Spinal cord (tissue), 10 donors: ENCODE measurements around the gene ZMYM3. TPM values are rescaled to one million over a fixed set of nuclear protein-coding genes. Genes with fewer than 3 reads are reported as not detected.

Source experiments
- DNase-seq, 6 donors: peaks; one replicate each; pipeline versions ENCODE4 v3.0.0 to v3.0.0-alpha.2; 2013 to 2015; ENCODE audit warnings: low spot score in 6 of 6, low read depth in 4 of 6
- H3K27ac ChIP-seq: one replicate; pipeline ENCODE4 v1.5.1; 2013; ENCODE audit warnings: low read depth, low read length, control low read depth
- H3K27me3 ChIP-seq: one replicate; pipeline ENCODE4 v1.6.1; 2013; ENCODE audit warnings: low read length; ENCODE audit not compliant: control insufficient read depth, insufficient read depth
- H3K36me3 ChIP-seq: one replicate; pipeline ENCODE4 v1.6.1; 2013; ENCODE audit warnings: low read length; ENCODE audit not compliant: control insufficient read depth, insufficient read depth
- H3K4me1 ChIP-seq: one replicate; pipeline ENCODE4 v1.6.1; 2013; ENCODE audit warnings: low read length; ENCODE audit not compliant: control insufficient read depth, insufficient read depth
- H3K4me3 ChIP-seq: one replicate; pipeline ENCODE4 v1.5.1; 2013; ENCODE audit warnings: low read depth, low read length, control low read depth
- H3K9me3 ChIP-seq: one replicate; pipeline ENCODE4 v1.6.1; 2013; ENCODE audit warnings: low read length; ENCODE audit not compliant: control insufficient read depth, insufficient read depth
- WGBS: methylation state at CpG from one replicate; pipeline ENCODE4 v1.1.5; 2013; ENCODE audit warnings: missing lambda C conversion rate; ENCODE audit not compliant: insufficient coverage; 5-methylcytosine and 5-hydroxymethylcytosine counted together
- polyA plus RNA-seq, 2 donors: library from polyadenylated mRNA; unstranded; fragments of 120-200 nt; gene quantifications; one replicate each; pipeline ENCODE4 v1.2.1, GENCODE V29; 2013; ENCODE audit not compliant: insufficient read length in 2 of 2
- total RNA-seq, 2 donors: library from RNA; depleted of rRNA in 1 of 2; stranded (reverse); fragments of 120-200 nt in 1 of 2; fragments of >200 nt in 1 of 2; gene quantifications; one replicate each; pipeline versions ENCODE4 v1.2.3 to v1.2.4, GENCODE V29; 2013 to 2014
- donor health status: healthy.

ZMYM3 gene
- total and polyA plus RNA-seq, 4 donors: 26.4 to 54.2 (median 39.6) TPM

DNA sequence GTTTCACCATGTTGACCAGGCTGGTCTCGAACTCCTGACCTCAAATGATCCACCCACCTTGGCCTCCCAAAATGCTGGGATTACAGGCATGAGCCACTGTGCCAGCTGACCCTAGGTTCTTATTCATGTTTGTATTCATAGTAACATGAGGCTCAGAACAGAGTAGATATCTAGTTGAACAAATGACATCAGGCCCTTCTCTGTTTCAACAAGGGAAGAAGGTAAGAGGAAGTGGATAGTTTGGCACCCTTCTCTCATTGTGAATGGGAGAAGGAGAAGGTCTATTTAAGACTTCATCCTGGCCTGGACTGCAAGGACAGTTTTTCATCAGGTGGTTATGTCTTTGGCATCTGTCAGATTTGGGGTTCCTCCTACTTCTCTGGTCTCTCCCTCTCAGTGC lies 17.1 kb downstream of the ZMYM3 start:
- Histone ChIP-seq H3K36me3 (peaks cover 7% of the 10 kb centered on the region), H3K27ac (no peak overlapping the region), H3K4me1 (no peaks in the 10 kb centered on the region), H3K9me3 (no peaks in the 10 kb centered on the region), H3K27me3 (no peaks in the 10 kb centered on the region), H3K4me3 (no peak overlapping the region)
- WGBS: no CpG with 5 or more reads among the region's 1 CpG
- no peak for DNase-seq

DNA sequence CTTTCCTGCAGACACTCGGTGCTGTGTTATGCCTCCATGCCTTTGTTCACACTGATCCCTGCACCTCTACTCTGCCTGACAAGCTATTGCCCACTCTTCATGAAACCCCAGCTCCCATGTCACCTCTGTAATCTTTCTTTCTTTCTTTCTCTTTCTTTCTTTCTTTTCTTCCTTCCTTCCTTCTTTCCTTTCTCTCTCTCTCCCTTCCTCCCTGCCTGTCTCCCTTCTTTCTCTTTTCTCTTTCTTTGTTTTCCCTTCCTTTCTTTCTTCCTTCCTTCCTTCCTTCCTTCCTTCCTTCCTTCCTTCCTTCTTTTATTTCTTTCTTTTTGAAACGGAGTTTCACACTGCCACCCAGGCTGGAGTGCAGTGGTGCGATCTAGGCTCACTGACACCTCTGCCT lies 18.5 kb downstream of the ZMYM3 start:
- no peaks in the 10 kb centered on the region for H3K4me1 ChIP-seq
- DNase-seq: no peak
- no peaks in the 10 kb centered on the region for H3K9me3 ChIP-seq
- peaks cover under 1% of the 10 kb centered on the region for H3K36me3 ChIP-seq
- H3K4me3 ChIP-seq: no peak overlapping the region
- H3K27ac ChIP-seq: no peak overlapping the region
- 75% methylated on average over 1 of the region's 3 CpGs for WGBS
- no peaks in the 10 kb centered on the region for H3K27me3 ChIP-seq

DNA sequence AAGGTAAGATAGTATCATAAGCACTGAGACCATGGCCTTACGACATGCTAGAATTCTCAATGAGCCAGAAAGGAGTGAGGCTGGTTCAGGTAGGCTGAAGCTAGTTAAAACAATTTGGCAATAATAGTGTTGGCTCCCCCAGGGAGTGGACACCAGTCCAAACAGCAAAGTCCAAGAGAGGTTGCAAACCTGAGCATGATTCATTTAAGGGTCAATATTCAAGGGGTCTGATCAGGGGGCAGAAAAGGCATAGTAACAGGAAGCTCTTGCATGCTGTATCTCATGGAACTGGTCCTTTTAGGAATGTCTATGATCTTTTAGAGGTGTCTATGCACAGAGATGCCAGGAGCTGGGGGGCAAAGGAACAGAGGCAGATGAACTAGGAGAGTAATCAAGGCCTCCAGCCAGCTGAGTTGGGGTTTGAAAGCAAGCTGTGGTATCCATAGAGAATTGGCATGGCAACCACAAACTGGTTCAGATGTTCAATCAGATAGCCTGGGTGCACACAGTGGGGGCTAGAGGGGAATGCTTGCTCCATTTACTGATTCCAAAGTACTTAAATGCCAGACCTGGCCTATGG lies 25.8 kb downstream of the ZMYM3 start:
- Histone ChIP-seq H3K9me3 (no peaks in the 10 kb centered on the region), H3K36me3 (no peaks in the 10 kb centered on the region), H3K4me3 (no peak overlapping the region), H3K27me3 (no peaks in the 10 kb centered on the region), H3K27ac (no peak overlapping the region), H3K4me1 (peaks cover 9% of the 10 kb centered on the region)
- WGBS: 94% methylated on average over 1 of the region's 1 CpG
- peak in 2 of 6 donors; percentile 4 to 19 for DNase-seq

DNA sequence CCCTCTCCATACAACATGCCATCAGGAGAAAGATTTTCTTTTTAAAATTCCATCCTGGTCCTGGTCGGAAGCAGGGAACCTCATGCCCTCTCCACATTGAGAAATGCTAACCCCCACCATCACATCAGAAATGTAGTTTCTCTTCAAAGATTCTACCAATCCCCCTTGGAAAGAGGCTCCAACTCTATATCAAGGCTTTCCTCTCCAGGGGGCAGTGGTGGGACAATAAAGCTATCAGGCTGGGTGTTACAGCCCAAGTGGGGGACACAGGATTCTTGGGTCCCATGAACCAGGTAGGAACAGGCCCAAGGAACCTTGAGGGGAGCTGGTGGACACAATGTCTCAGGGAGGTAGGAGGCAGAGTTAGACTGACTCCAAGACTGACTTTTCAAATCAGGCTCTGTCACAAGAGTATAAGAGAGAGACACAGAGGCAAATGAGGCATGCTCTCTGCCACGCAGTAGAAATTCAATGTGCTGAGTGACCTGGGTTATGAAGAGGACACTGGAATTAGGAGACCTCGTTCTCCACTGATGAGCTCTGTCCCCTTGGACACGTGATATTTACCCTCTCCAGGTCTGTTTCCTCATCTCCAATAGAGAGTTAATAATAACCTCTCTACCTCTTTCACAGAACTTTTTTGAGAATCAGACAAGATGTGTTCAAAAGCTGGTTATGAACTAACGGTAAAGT lies 26.4 kb downstream of the ZMYM3 start:
- peaks cover 14% of the 10 kb centered on the region for H3K4me1 ChIP-seq
- no peaks in the 10 kb centered on the region for H3K36me3 ChIP-seq
- no peaks in the 10 kb centered on the region for H3K27me3 ChIP-seq
- H3K4me3 ChIP-seq: no peak overlapping the region
- 80% methylated on average over 1 of the region's 5 CpGs for WGBS
- no peak for DNase-seq
- no peaks in the 10 kb centered on the region for H3K9me3 ChIP-seq
- no peak overlapping the region for H3K27ac ChIP-seq

DNA sequence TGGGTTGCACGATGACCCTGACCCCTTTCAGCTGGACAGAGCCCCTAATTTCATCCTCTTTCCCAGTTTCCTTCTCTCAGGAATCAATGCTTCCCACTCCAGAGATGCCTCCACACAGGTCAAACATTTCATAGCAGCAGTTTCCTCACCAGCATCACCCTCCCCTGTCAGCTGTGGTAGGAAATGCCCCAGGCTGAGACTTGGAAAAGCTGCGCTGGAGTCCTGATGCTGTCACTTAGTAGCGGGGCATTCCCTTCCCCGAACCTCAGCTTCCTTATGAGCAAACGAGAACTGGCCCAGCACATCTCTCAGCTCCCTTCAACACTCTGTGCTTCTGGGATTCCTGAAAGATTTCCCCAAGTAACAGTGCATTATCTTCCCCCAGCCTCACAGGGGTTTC lies 28.3 kb downstream of the ZMYM3 start:
- Histone ChIP-seq H3K27me3 (no peaks in the 10 kb centered on the region), H3K27ac (no peak overlapping the region), H3K36me3 (no peaks in the 10 kb centered on the region), H3K4me1 (peaks cover 14% of the 10 kb centered on the region), H3K9me3 (no peaks in the 10 kb centered on the region), H3K4me3 (no peak overlapping the region)
- no peak for DNase-seq
- 56% methylated on average over 5 of the region's 5 CpGs for WGBS

DNA sequence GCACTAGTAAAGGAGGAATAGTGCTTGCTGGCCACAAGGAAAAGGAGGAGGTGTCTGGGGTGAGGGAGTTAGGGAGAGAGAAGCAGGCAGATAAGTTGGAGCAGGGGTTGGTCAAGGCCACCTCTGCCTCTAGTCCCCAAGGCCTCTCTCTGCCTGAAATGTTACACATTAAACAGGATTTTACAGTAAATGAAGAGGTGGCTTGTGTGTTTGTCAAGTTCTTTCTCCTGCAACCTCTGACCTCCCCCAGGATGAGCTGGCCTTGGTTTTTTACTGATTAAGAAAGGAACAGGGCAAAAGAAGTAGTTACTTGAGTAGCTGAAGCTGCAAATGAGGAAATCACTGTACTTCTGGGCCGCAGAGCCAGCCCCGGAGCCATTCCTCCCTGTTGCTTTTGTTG lies 28.9 kb downstream of the ZMYM3 start:
- no peaks in the 10 kb centered on the region for H3K9me3 ChIP-seq
- no peak overlapping the region for H3K4me3 ChIP-seq
- H3K27me3 ChIP-seq: no peaks in the 10 kb centered on the region
- WGBS: no CpG with 5 or more reads among the region's 2 CpGs
- H3K36me3 ChIP-seq: no peaks in the 10 kb centered on the region
- DNase-seq: no peak
- no peak overlapping the region for H3K27ac ChIP-seq
- peaks cover 14% of the 10 kb centered on the region for H3K4me1 ChIP-seq

DNA sequence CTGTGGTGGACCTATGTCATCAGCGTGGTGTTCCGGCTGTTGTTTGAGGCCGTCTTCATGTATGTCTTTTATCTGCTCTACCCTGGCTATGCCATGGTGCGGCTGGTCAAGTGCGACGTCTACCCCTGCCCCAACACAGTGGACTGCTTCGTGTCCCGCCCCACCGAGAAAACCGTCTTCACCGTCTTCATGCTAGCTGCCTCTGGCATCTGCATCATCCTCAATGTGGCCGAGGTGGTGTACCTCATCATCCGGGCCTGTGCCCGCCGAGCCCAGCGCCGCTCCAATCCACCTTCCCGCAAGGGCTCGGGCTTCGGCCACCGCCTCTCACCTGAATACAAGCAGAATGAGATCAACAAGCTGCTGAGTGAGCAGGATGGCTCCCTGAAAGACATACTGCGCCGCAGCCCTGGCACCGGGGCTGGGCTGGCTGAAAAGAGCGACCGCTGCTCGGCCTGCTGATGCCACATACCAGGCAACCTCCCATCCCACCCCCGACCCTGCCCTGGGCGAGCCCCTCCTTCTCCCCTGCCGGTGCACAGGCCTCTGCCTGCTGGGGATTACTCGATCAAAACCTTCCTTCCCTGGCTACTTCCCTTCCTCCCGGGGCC lies 29.7 kb downstream of the ZMYM3 start:
- H3K9me3 ChIP-seq: no peaks in the 10 kb centered on the region
- H3K27ac ChIP-seq: no peak overlapping the region
- no peaks in the 10 kb centered on the region for H3K27me3 ChIP-seq
- H3K4me1 ChIP-seq: peaks cover 14% of the 10 kb centered on the region
- DNase-seq: no peak
- 84% methylated on average over 26 of the region's 32 CpGs for WGBS
- no peaks in the 10 kb centered on the region for H3K36me3 ChIP-seq
- no peak overlapping the region for H3K4me3 ChIP-seq

DNA sequence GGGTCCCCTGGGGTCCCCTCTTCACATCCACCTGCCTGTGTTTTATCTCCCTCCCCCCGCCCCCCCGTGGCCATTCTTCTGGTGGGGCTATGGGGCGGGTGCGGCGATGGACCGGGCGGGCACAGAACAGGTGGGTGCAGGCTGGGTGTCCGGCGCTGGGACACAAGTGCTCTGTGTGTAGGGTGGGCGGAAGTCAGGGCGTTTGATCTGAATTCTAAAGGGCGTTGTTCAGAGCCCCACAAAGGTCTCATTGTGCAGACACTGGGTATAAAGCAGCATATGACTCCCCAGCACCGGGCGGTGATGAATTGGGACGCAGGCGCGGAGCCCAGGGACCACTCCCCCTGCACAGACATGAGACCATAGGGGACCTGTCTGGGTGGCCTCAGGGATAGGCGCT lies 31.0 kb downstream of the ZMYM3 start, which contains the start of gene GJB1:
Gene GJB1, plus strand, starts transcription at position 296 of the 400 bp plus-strand sequence. CDS start 484 bp downstream, outside the sequence.
- no peaks in the 10 kb centered on the region for H3K27me3 ChIP-seq
- 70% methylated on average over 9 of the region's 18 CpGs for WGBS
- no peak within 1 kb of the TSS for H3K27ac ChIP-seq
- H3K4me1 ChIP-seq: peaks cover 14% of the 10 kb centered on the region
- no peak within 1 kb of the TSS for H3K4me3 ChIP-seq
- H3K36me3 ChIP-seq: no peaks in the 10 kb centered on the region
- H3K9me3 ChIP-seq: no peaks in the 10 kb centered on the region
- DNase-seq: peak in 2 of 6 donors; percentile 12 to 30

DNA sequence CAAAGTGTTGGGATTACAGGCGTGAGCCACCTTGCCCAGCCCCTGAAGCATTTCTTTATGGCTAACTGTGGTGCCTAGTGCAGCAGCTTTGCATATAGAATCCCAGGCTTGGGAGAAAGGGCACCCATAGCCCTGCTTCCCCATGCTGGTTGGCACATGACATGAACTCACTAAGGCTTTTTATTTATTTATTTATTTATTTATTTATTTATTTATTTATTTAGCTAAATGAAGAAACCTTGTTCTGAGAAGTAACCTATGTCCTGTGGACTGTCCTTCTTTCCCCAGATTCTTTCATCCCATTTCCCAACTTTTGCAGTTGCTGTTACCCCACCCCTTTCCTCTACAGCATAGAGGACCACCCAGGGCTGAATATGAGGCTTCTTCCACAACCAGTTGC lies 32.8 kb downstream of the ZMYM3 start:
- no peak for DNase-seq
- Histone ChIP-seq H3K9me3 (peaks cover 2% of the 10 kb centered on the region), H3K4me1 (peaks cover 14% of the 10 kb centered on the region), H3K27me3 (no peaks in the 10 kb centered on the region), H3K36me3 (no peaks in the 10 kb centered on the region), H3K4me3 (no peak overlapping the region), H3K27ac (no peak overlapping the region)
- 100% methylated on average over 1 of the region's 1 CpG for WGBS

DNA sequence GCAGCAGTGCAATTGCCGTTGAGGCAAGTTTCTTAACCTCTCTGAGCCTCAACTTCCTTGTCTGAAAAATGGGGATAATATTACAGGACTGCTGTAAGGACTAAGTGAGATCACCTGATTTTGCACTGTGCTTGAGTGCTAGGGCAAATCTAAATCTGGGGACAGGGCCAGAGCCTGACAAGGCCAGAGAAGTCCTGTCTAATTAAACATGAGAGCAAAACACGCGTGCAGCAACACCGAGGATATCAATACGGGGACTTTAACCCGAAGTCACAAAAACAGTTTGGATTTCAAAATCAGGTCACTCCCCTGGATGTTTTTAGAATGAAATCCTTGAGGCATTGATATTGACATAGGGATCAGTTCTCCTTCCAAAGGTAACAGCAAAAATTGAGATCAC lies 36.6 kb downstream of the ZMYM3 start:
- DNase-seq: no peak
- Histone ChIP-seq H3K27me3 (no peaks in the 10 kb centered on the region), H3K27ac (no peak overlapping the region), H3K9me3 (peaks cover 2% of the 10 kb centered on the region), H3K4me3 (no peak overlapping the region), H3K4me1 (no peaks in the 10 kb centered on the region), H3K36me3 (no peaks in the 10 kb centered on the region)
- WGBS: 96% methylated on average over 4 of the region's 6 CpGs
